ENCODE measurements around the gene SOX13.

DNA sequence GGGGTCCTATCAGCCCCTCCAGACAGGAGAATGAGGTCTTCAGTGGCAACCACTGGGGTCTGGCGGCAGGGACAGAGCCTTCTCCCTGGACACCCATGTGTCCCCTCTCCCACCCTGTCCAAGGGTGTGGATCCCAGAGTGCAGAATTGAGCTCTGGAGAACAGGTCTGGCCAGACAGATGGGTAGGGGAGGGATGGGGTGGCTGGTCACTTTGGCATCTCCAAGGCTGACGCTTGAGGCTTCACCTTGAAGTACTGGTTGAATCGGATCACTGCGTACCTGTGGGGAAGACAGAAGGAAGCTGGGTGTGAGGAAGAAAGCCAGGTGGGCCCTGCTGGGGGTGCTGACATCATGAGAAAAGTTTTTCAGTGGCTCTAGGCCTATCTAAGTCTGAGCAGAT, 59.1 kb downstream of the SOX13 start:
- TF ChIP-seq POLR2AphosphoS5 (IDR thresholded peaks at IDR 0.05; ENCODE audit: low read depth, low read length) (no peak), POLR2A (IDR thresholded peaks at IDR 0.05; ENCODE audit: low read depth, low read length) (no peak), SPI1 (IDR thresholded peaks at IDR 0.05; ENCODE audit: low read depth, low read length) (no peak)
